Right lobe of liver (tissue), 4 donors: ENCODE results near the gene PELI2.

ENCODE experiments used
- CTCF ChIP-seq, 4 donors: fragments of 200-600 bp in 3 of 4; fragments of 450-650 bp in 1 of 4; IDR thresholded peaks; one replicate each; pipeline versions ENCODE4 v1.5.1 to v1.8.0; 2016 to 2022; ENCODE audit warnings: antibody characterized with exemption in 4 of 4, mild to moderate bottlenecking in 2 of 4
- POLR2A ChIP-seq: fragments of 450-650 bp; IDR thresholded peaks from one replicate; pipeline ENCODE4 v1.6.1; 2017; ENCODE audit warnings: antibody characterized with exemption, mild to moderate bottlenecking
- donor health status: DM: no; HTN: no; CAD: no.
- donor health status: DM: no; HTN: no; CAD: no.
- donor health status: DM: no; HTN: yes; CAD: no.

GRCh38 chr14:56274556-56274955 is 156.3 kb downstream of the PELI2 start:
- TF ChIP-seq CTCF (IDR thresholded peaks at IDR 0.05) (no peak), POLR2A (no peak)
